HG02759 (cell line): ENCODE results near the gene PEA15.

Experiments used
- ATAC-seq: cut with Tn5 transposase; IDR thresholded peaks from one replicate; pipeline ENCODE4 v1.9.1; 2021; ENCODE audit warnings: mild to moderate bottlenecking, moderate library complexity; ENCODE audit not compliant: unreplicated experiment

The PEA15 gene

GRCh38 chr1:160178731-160179130, 26.5 kb upstream of the PEA15 start:
- no peak for ATAC-seq

- no peak for ATAC-seq
Observed at GRCh38 chr1:160179336-160179735, 25.8 kb upstream of the PEA15 start.

- ATAC-seq = no peak
Observed at GRCh38 chr1:160186246-160186645, 18.9 kb upstream of the PEA15 start.

GRCh38 chr1:160186729-160187128, 18.5 kb upstream of the PEA15 start:
- ATAC-seq = no peak

- no peak for ATAC-seq
Observed at GRCh38 chr1:160187407-160187806, 17.8 kb upstream of the PEA15 start.

- ATAC-seq = no peak
Observed at GRCh38 chr1:160188341-160188740, 16.8 kb upstream of the PEA15 start.

- ATAC-seq = no peak
Observed at GRCh38 chr1:160189649-160190625, 15.2 kb upstream of the PEA15 start, which contains the start of gene CASQ1. Gene CASQ1 (plus strand): TSS chr1:160190575. CDS start chr1:160190752, 177 bp downstream.

GRCh38 chr1:160191756-160192155, 13.4 kb upstream of the PEA15 start:
- ATAC-seq = no peak

GRCh38 chr1:160192234-160192633, 12.9 kb upstream of the PEA15 start:
- no peak for ATAC-seq

- ATAC-seq = peak; percentile 72
Observed at GRCh38 chr1:160193091-160193819, 11.9 kb upstream of the PEA15 start.

GRCh38 chr1:160193832-160194736, 11.1 kb upstream of the PEA15 start:
- ATAC-seq = no peak

GRCh38 chr1:160194737-160195059, 10.5 kb upstream of the PEA15 start:
- no peak for ATAC-seq

- no peak for ATAC-seq
Observed at GRCh38 chr1:160196143-160196542, 9.0 kb upstream of the PEA15 start.

- ATAC-seq = no peak
Observed at GRCh38 chr1:160197231-160197630, 8.0 kb upstream of the PEA15 start.

- no peak for ATAC-seq
Observed at GRCh38 chr1:160200786-160201185, 4.4 kb upstream of the PEA15 start.

GRCh38 chr1:160204526-160205241, 500 bp upstream of the PEA15 start:
- ATAC-seq = peak; percentile 61

GRCh38 chr1:160206036-160206389, 829 bp downstream of the PEA15 start:
- ATAC-seq = no peak

- no peak for ATAC-seq
Observed at GRCh38 chr1:160206421-160207117, 1.4 kb downstream of the PEA15 start.

GRCh38 chr1:160207118-160207650, 2.0 kb downstream of the PEA15 start:
- ATAC-seq = no peak
